ENCODE results near the gene OTOP1. TPM values are rescaled to one million over a fixed set of nuclear protein-coding genes. Genes with fewer than 3 reads are reported as not detected.

OTOP1 gene
- total and polyA plus RNA-seq, 10 of the 15 experiments (the other 5 are each of a cell fraction or from before 2014, with no cell fraction given): not detected

- CTCF ChIA-PET: interaction anchor here (0.9 to 2.1 kb wide), 2 partner anchors 8 to 17 kb away, joined by 3 to 9 read pairs; no protein-coding TSS in a partner anchor
- SMC1A ChIA-PET (ENCODE audit: uncharacterized antibody, unreplicated experiment): interaction anchor here (1.0 kb wide), 1 partner anchor 17 kb away, joined by 3 read pairs; no protein-coding TSS in a partner anchor
- BruUV-seq (replicated peaks): no TSS peak
- Histone ChIP-seq H4K20me1 (ENCODE audit: control insufficient read depth, insufficient read depth) (no peaks in the 10 kb centered on the region), H3K27ac (ENCODE audit: control insufficient read depth, insufficient read depth) (no peak overlapping the region), H3K27me3 (replicated peaks in 1 of 2; ENCODE audit: control insufficient read depth in 2 of 2, insufficient read depth in 2 of 2, low read length in 1 of 2) (no peaks in the 10 kb centered on the region), H2AFZ (ENCODE audit: control insufficient read depth, low read depth, low read length) (no peak overlapping the region), H3K4me1 (ENCODE audit: control insufficient read depth, insufficient read depth, low read length) (no peaks in the 10 kb centered on the region), H3K36me3 (ENCODE audit: control insufficient read depth in 2 of 2, insufficient read depth in 2 of 2, low read length in 1 of 2) (peaks cover 6 to 25% of the 10 kb centered on the region in 2 experiments; a peak in 3 of 4 replicates), H3K4me3 (no peak overlapping the region), H3K79me2 (ENCODE audit: control insufficient read depth, insufficient read depth, low read length) (no peaks in the 10 kb centered on the region), H3K9me3 (replicated peaks; ENCODE audit: control insufficient read depth, insufficient read depth, low read length) (no peaks in the 10 kb centered on the region), H3K4me2 (ENCODE audit: control insufficient read depth, insufficient read depth) (no peak overlapping the region), H3K9ac (ENCODE audit: control insufficient read depth, insufficient read depth, low read length) (no peak overlapping the region)
- no peak for FAIRE-seq
- no peak for ATAC-seq
- in situ Hi-C loops (cut with MboI) (no loop called here), intact Hi-C loops (cut with micrococcal nuclease; ENCODE audit: unreplicated experiment) (no loop called here)
- RAD21 ChIA-PET (ENCODE audit: unreplicated experiment): no interaction called here
- no peak for DNase-seq (ENCODE audit: low read depth, low spot score)
- POLR2A ChIA-PET: no interaction called here
- TF ChIP-seq BMI1 (IDR thresholded peaks at IDR 0.05; ENCODE audit: borderline replicate concordance) (no peak), E2F4 (IDR thresholded peaks at IDR 0.05; ENCODE audit: low read depth, low read length) (no peak), PML (IDR thresholded peaks at IDR 0.05; ENCODE audit: low read length) (no peak), POU2F2 (IDR thresholded peaks at IDR 0.05; ENCODE audit: borderline replicate concordance, low read depth, low read length) (no peak)
- WGBS (ENCODE audit: insufficient coverage, insufficient replicate concordance, low lambda C conversion rate, missing lambda C conversion rate): 100% methylated on average over 1 of the region's 1 CpG
These were observed 42.0 kb upstream of the OTOP1 start for GRCh38 chr4:4268776-4269175.

GRCh38 chr4:4267981-4268380 lies 41.3 kb upstream of the OTOP1 start:
- intact Hi-C loops (cut with micrococcal nuclease; ENCODE audit: unreplicated experiment) (no loop called here), in situ Hi-C loops (cut with MboI) (no loop called here)
- H3K4me1 ChIP-seq (ENCODE audit: control insufficient read depth, insufficient read depth, low read length): no peaks in the 10 kb centered on the region
- H3K27me3 ChIP-seq (replicated peaks in 1 of 2; ENCODE audit: control insufficient read depth in 2 of 2, insufficient read depth in 2 of 2, low read length in 1 of 2): no peaks in the 10 kb centered on the region
- SMC1A ChIA-PET (ENCODE audit: uncharacterized antibody, unreplicated experiment): interaction anchor here (1.0 kb wide), 1 partner anchor 16 kb away, joined by 3 read pairs; no protein-coding TSS in a partner anchor
- POLR2A ChIA-PET: no interaction called here
- H3K79me2 ChIP-seq (ENCODE audit: control insufficient read depth, insufficient read depth, low read length): no peaks in the 10 kb centered on the region
- H3K27ac ChIP-seq (ENCODE audit: control insufficient read depth, insufficient read depth): no peak overlapping the region
- H3K9me3 ChIP-seq (replicated peaks; ENCODE audit: control insufficient read depth, insufficient read depth, low read length): no peaks in the 10 kb centered on the region
- H4K20me1 ChIP-seq (ENCODE audit: control insufficient read depth, insufficient read depth): no peaks in the 10 kb centered on the region
- no peak for FAIRE-seq
- RAD21 ChIA-PET (ENCODE audit: unreplicated experiment): interaction anchor here (0.9 kb wide), 1 partner anchor 163 kb away, joined by 3 read pairs; no protein-coding TSS in a partner anchor
- CTCF ChIA-PET: interaction anchor here (0.9 to 2.1 kb wide), 4 partner anchors 7 to 68 kb away, joined by 3 to 9 read pairs (median 3); no protein-coding TSS in a partner anchor
- H3K9ac ChIP-seq (ENCODE audit: control insufficient read depth, insufficient read depth, low read length): no peak overlapping the region
- peaks cover 6 to 20% of the 10 kb centered on the region in 2 experiments; a peak in 3 of 4 replicates for H3K36me3 ChIP-seq (ENCODE audit: control insufficient read depth in 2 of 2, insufficient read depth in 2 of 2, low read length in 1 of 2)
- H3K4me2 ChIP-seq (ENCODE audit: control insufficient read depth, insufficient read depth): no peak overlapping the region
- no peak overlapping the region for H3K4me3 ChIP-seq
- ATAC-seq: no peak
- no peak overlapping the region for H2AFZ ChIP-seq (ENCODE audit: control insufficient read depth, low read depth, low read length)
- no peak for DNase-seq (ENCODE audit: low read depth, low spot score)
- 74% methylated on average over 5 of the region's 5 CpGs for WGBS (ENCODE audit: insufficient coverage, insufficient replicate concordance, low lambda C conversion rate, missing lambda C conversion rate)
- BruUV-seq (replicated peaks): no TSS peak
- TF ChIP-seq TARDBP (IDR thresholded peaks at IDR 0.05; ENCODE audit: borderline replicate concordance): no peak
- no peak for TF ChIP-seq NBN (IDR thresholded peaks at IDR 0.05)
- no peak for TF ChIP-seq HDGF (IDR thresholded peaks at IDR 0.05)
- TF ChIP-seq IKZF1 (conservative IDR thresholded peaks at IDR 0.05): no peak
- TF ChIP-seq E2F8 (IDR thresholded peaks at IDR 0.05; ENCODE audit: low read depth, partially characterized antibody): no peak
- no peak for TF ChIP-seq SMAD1 (IDR thresholded peaks at IDR 0.05; ENCODE audit: low read depth, partially characterized antibody)
- no peak for TF ChIP-seq CHD2 (IDR thresholded peaks at IDR 0.05; ENCODE audit: borderline replicate concordance, low read depth, low read length)
- TF ChIP-seq ELK1 (IDR thresholded peaks at IDR 0.05; ENCODE audit: low read depth, low read length): no peak
- no peak for TF ChIP-seq MTA3 (IDR thresholded peaks at IDR 0.05; ENCODE audit: borderline replicate concordance, low read length)
- no peak for TF ChIP-seq SMAD5 (IDR thresholded peaks at IDR 0.05; ENCODE audit: low read depth)
